ENCODE results near the gene NDUFV3. TPM values are rescaled to one million over a fixed set of nuclear protein-coding genes. Genes with fewer than 3 reads are reported as not detected.

The NDUFV3 gene
- total and polyA plus RNA-seq, 2 of the 8 experiments (the other 6 are each of a cell fraction or from before 2014, with no cell fraction given) = 17.0 to 44.4 TPM

- TF ChIP-seq MAX (IDR thresholded peaks at IDR 0.05) = no peak
- TF ChIP-seq CEBPB (IDR thresholded peaks at IDR 0.05; ENCODE audit: low read depth, low read length) = no peak
- TF ChIP-seq NANOG (IDR thresholded peaks at IDR 0.05; ENCODE audit: insufficient read depth, low read depth, low read length, poor library complexity, severe bottlenecking) = no peak
- no peak for TF ChIP-seq CTCF (IDR thresholded peaks at IDR 0.05; ENCODE audit: control extremely low read depth in 1 of 3, insufficient read depth in 1 of 3, low read depth in 1 of 3, low read length in 3 of 3)
- TF ChIP-seq EP300 (IDR thresholded peaks at IDR 0.05; ENCODE audit: borderline replicate concordance in 1 of 2, low read depth in 2 of 2, low read length in 2 of 2) = no peak
- TF ChIP-seq BACH1 (IDR thresholded peaks at IDR 0.05; ENCODE audit: low read length) = no peak
- no peak for TF ChIP-seq ATF3 (IDR thresholded peaks at IDR 0.05; ENCODE audit: insufficient read depth, low read depth, low read length)
- TF ChIP-seq KDM1A (IDR thresholded peaks at IDR 0.05; ENCODE audit: borderline replicate concordance, low read length) = no peak
These were observed 37.8 kb upstream of the NDUFV3 start (continued) for GRCh38 chr21:42855171-42855936.

Measured in H1 (cell line).